Suprapubic skin (tissue), 4 donors: ENCODE measurements around the gene KIAA1755. TPM values are rescaled to one million over a fixed set of nuclear protein-coding genes. Genes with fewer than 3 reads are reported as not detected.
A peak's percentile ranks its signal among the peaks of the same experiment; 100 is the strongest.

Experiments used
- DNase-seq, 2 donors: peaks; one replicate each; pipeline ENCODE4 v3.0.0-alpha.2; 2019; ENCODE audit warnings: low spot score in 2 of 2
- H3K27ac ChIP-seq: fragments of 200-600 bp; sonication (generic); one replicate; pipeline ENCODE4 v1.5.1; 2019
- H3K27me3 ChIP-seq: fragments of 200-600 bp; sonication (generic); one replicate; pipeline ENCODE4 v1.5.1; 2019
- H3K36me3 ChIP-seq: fragments of 200-600 bp; sonication (generic); one replicate; pipeline ENCODE4 v1.5.1; 2019
- H3K4me1 ChIP-seq: fragments of 200-600 bp; sonication (generic); one replicate; pipeline ENCODE4 v1.5.1; 2019
- H3K4me3 ChIP-seq: fragments of 200-600 bp; sonication (generic); one replicate; pipeline ENCODE4 v1.5.1; 2019; ENCODE audit warnings: mild to moderate bottlenecking
- H3K9me3 ChIP-seq: fragments of 200-600 bp; sonication (generic); one replicate; pipeline ENCODE4 v1.5.1; 2019
- EP300 ChIP-seq: sonication (generic); formaldehyde crosslinking; IDR thresholded peaks from one replicate; pipeline ENCODE4 v1.6.1; 2017; ENCODE audit warnings: antibody characterized with exemption
- POLR2A ChIP-seq, 2 donors: fragments of 450-650 bp; IDR thresholded peaks; one replicate each; pipeline ENCODE4 v1.6.1; 2017; ENCODE audit warnings: antibody characterized with exemption in 2 of 2, mild to moderate bottlenecking in 2 of 2, moderate library complexity in 2 of 2
- POLR2AphosphoS5 ChIP-seq, 3 donors: sonication (generic); formaldehyde crosslinking; IDR thresholded peaks; one replicate each; pipeline ENCODE4 v1.6.1; 2017; ENCODE audit warnings: antibody characterized with exemption in 3 of 3
- WGBS: methylation state at CpG from one replicate; pipeline ENCODE4 v1.1.5; 2018; 5-methylcytosine and 5-hydroxymethylcytosine counted together
- total RNA-seq, 4 donors: library from RNA; depleted of rRNA; stranded (reverse); fragments of >200 nt; gene quantifications; one replicate each; pipeline ENCODE4 v1.1.0, GENCODE V29; 2016
- TF ChIP-seq, protein P1 (sequence below), 2 donors: fragments of 200-600 bp in 1 of 2; fragments of 450-650 bp in 1 of 2; sonication (generic) in 1 of 2; IDR thresholded peaks; one replicate each; pipeline ENCODE4 v1.5.1; 2016 to 2019; ENCODE audit warnings: antibody characterized with exemption in 2 of 2, mild to moderate bottlenecking in 1 of 2, moderate library complexity in 1 of 2

The KIAA1755 gene
- total RNA-seq, 4 donors from 2014 or later = 1.2 to 3.3 (median 2.0) TPM; not detected in 1

DNA sequence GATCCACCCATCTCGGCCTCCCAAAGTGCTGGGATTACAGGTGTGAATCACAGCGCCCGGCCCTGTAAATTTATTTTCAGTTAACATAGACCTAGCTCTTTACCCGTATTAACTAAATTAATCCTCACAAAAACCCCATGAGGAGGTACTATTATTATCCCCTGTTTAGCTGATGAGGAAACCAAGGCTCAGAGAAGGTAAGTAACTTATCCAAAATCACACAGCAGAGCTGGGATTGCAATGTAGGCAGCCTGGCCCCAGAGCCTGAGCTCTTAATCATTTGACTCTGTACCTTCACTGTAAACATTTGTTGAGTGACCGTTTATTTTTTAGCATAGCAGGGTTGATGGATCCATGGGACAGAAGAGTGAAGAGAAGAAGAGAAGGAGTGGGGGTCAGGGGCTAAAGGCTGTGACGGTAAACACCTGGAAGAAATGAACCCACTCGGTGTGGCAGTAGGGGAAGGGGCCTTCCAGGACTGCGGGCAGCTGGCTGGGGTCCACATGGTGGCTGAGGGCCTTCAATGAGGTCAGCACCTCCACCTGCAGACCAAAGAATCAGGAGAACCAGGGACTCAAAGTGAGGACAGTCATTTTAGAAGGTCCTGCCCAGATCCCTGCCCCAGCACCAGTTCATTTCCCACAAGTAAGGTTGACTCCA is 35.2 kb downstream of the KIAA1755 start:
- 92% methylated on average over 8 of the region's 8 CpGs for WGBS
- Histone ChIP-seq H3K36me3 (no peaks in the 10 kb centered on the region), H3K27ac (no peak overlapping the region), H3K4me3 (no peak overlapping the region), H3K27me3 (no peaks in the 10 kb centered on the region), H3K4me1 (peaks cover 10% of the 10 kb centered on the region), H3K9me3 (no peaks in the 10 kb centered on the region)
- no peak for TF ChIP-seq EP300
- TF ChIP-seq, protein P1, sequence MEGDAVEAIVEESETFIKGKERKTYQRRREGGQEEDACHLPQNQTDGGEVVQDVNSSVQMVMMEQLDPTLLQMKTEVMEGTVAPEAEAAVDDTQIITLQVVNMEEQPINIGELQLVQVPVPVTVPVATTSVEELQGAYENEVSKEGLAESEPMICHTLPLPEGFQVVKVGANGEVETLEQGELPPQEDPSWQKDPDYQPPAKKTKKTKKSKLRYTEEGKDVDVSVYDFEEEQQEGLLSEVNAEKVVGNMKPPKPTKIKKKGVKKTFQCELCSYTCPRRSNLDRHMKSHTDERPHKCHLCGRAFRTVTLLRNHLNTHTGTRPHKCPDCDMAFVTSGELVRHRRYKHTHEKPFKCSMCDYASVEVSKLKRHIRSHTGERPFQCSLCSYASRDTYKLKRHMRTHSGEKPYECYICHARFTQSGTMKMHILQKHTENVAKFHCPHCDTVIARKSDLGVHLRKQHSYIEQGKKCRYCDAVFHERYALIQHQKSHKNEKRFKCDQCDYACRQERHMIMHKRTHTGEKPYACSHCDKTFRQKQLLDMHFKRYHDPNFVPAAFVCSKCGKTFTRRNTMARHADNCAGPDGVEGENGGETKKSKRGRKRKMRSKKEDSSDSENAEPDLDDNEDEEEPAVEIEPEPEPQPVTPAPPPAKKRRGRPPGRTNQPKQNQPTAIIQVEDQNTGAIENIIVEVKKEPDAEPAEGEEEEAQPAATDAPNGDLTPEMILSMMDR (IDR thresholded peaks at IDR 0.05) = no peak
- no peak for TF ChIP-seq POLR2A (IDR thresholded peaks at IDR 0.05)
- no peak for TF ChIP-seq POLR2AphosphoS5 (IDR thresholded peaks at IDR 0.05)
- peak in 1 of 2 donors; percentile 32 for DNase-seq

DNA sequence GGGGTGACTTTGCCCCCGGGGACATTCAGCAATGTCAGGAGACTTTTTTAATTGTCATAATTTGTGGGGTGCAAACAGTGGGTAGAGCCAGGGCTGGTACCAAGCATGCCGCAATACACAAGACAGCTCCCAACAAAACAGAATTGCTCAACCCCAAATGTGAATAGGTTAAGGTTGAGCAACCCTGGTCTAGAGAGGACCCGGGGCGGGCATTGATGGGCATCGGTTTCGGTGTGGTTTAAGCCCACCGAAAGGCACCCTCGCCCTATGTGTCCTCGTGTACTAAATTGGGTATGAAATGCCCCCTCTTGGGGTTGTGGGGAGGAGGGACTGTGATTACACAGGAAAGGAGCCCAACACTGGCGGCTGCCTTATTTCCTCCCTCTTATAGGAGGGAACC is 36.0 kb downstream of the KIAA1755 start:
- Histone ChIP-seq H3K4me1 (peaks cover 10% of the 10 kb centered on the region), H3K9me3 (no peaks in the 10 kb centered on the region), H3K36me3 (no peaks in the 10 kb centered on the region), H3K4me3 (no peak overlapping the region), H3K27ac (no peak overlapping the region), H3K27me3 (no peaks in the 10 kb centered on the region)
- TF ChIP-seq POLR2AphosphoS5 (IDR thresholded peaks at IDR 0.05) (no peak), POLR2A (IDR thresholded peaks at IDR 0.05) (no peak), EP300 (no peak)
- TF ChIP-seq, protein P1 (IDR thresholded peaks at IDR 0.05) = no peak
- 83% methylated on average over 10 of the region's 10 CpGs for WGBS
- no peak for DNase-seq

DNA sequence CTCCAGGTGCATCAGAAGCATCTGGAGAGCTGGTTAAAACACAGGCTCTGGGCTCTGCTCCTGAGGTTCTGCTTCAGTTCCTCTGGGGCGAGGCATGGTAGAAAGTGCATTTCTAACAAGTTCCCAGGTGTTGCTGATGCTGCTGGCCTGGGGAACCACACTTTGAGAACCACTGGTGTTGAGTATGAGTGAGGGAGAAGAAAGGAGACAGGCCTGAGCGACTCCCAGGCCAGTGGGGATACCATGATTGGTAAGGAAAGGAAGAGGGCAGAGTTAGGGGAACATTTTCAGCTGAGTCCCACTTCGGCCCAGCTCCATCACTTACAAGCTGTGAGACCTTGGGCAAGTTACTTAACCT is 36.8 kb downstream of the KIAA1755 start:
- 82% methylated on average over 3 of the region's 3 CpGs for WGBS
- no peak for DNase-seq
- Histone ChIP-seq H3K4me1 (peaks cover 10% of the 10 kb centered on the region), H3K27ac (no peak overlapping the region), H3K36me3 (no peaks in the 10 kb centered on the region), H3K4me3 (no peak overlapping the region), H3K27me3 (no peaks in the 10 kb centered on the region), H3K9me3 (no peaks in the 10 kb centered on the region)
- no peak for TF ChIP-seq POLR2AphosphoS5 (IDR thresholded peaks at IDR 0.05)
- TF ChIP-seq, protein P1 (IDR thresholded peaks at IDR 0.05) = no peak
- TF ChIP-seq EP300 = no peak
- TF ChIP-seq POLR2A (IDR thresholded peaks at IDR 0.05) = no peak

DNA sequence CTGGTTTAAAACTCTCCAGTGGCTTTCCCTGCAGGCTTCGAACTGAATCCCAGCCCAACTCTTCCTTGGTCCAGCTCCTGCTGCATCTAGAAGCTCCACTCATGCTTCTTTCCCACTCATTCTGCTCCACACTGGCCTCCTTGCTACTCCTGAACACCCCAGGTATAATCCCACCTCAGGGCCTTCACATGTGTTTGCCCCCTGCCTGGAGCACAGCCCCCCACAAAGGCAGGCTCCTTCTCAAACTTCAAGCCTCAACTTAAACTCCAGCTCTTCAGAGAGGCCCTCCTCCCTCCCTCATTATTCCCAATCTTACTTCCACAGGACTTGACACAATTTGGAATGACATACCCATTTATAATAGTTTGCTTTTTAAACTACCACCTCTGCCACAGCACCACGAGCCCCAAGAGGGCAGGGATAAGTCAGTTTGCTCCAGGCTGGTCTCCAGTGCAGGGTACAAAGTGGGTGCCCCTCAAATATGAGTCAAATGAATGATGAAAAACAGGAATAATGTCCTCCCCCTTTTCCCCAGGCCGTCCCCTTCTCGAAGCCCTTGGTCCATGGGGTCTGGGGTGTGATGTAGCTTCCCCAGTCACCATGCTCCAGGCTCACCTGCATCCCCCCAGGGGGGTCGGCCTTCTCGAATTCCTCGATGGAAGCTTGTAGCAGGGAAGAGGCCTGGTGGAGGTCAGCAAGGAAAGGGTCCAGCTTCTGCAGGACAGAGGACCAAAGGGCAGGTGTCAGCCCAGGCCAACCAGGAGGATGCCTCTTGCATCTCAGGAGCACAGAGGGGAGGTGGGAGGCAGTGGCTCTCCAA is 37.4 kb downstream of the KIAA1755 start:
- TF ChIP-seq, protein P1 (IDR thresholded peaks at IDR 0.05) = no peak
- TF ChIP-seq POLR2A (IDR thresholded peaks at IDR 0.05) (no peak), POLR2AphosphoS5 (IDR thresholded peaks at IDR 0.05) (no peak), EP300 (no peak)
- Histone ChIP-seq H3K27ac (no peak overlapping the region), H3K4me1 (peaks cover 10% of the 10 kb centered on the region), H3K36me3 (no peaks in the 10 kb centered on the region), H3K4me3 (no peak overlapping the region), H3K27me3 (no peaks in the 10 kb centered on the region), H3K9me3 (no peaks in the 10 kb centered on the region)
- WGBS = 68% methylated on average over 7 of the region's 7 CpGs
- no peak for DNase-seq

DNA sequence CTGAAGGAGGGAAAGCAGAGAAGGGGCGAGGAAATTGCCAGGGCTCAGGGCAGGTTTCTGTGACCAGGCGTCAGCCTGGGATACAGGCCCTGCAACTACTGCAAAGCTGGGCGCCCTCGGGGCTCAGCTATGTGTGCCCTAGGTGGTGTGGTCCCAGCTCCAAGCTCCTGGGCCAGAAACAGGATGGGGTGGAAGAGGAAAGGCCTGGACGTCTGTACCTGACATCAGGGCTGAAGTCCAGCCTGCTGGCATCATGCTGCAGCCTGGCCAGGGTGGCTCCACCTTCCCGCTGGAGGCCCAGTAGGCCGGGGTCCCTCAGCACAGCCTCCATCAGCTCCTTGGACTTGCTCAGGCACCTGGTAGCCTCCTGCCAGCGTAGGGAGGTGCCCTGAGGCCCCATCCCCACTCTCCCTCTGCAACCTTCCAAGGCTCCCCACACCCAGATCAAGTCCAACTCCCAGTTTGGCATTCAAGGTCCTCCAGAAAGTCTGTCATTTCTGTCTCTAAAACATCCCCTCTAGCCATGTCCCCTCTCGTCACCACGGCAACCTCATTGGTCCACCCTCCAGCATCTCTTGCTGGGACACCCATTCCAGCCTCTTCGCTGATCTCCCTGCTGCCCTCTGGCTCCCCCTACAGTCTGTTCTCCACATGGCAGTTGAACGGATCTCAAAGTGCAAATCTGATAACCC is 38.2 kb downstream of the KIAA1755 start:
- TF ChIP-seq EP300 = no peak
- no peak for TF ChIP-seq POLR2AphosphoS5 (IDR thresholded peaks at IDR 0.05)
- TF ChIP-seq, protein P1 (IDR thresholded peaks at IDR 0.05) = peak; percentile 40 to 90
- H3K4me1 ChIP-seq = peaks cover 10% of the 10 kb centered on the region
- no peaks in the 10 kb centered on the region for H3K27me3 ChIP-seq
- H3K9me3 ChIP-seq = no peaks in the 10 kb centered on the region
- WGBS = 53% methylated on average over 10 of the region's 12 CpGs
- no peaks in the 10 kb centered on the region for H3K36me3 ChIP-seq
- H3K4me3 ChIP-seq = no peak overlapping the region
- peak in 1 of 2 donors; percentile 76 for DNase-seq
- H3K27ac ChIP-seq = no peak overlapping the region
